CD4-positive, alpha-beta T cell (primary cell): ENCODE measurements around the gene COG5. TPM values are rescaled to one million over a fixed set of nuclear protein-coding genes. Genes with fewer than 3 reads are reported as not detected.

Experiments
- ATAC-seq: fragments of 200-7000 bp; cut with Tn5 transposase; one replicate; pipeline ENCODE4 v1.10.0; 2022; ENCODE audit warnings: mild to moderate bottlenecking; ENCODE audit not compliant: poor library complexity
- CTCF ChIA-PET: fragments of 350-600 bp; sonication (Branson Sonifier 250); formaldehyde crosslinking; loops from one replicate; lab custom pipeline; 2021; ENCODE audit warnings: antibody characterized with exemption, inconsistent platforms; lab: Charles Lee
- POLR2A ChIA-PET: fragments of 350-600 bp; sonication (Branson Sonifier 250); formaldehyde crosslinking; loops from one replicate; lab custom pipeline; 2021; ENCODE audit warnings: antibody characterized with exemption, inconsistent platforms; lab: Charles Lee
- DNase-seq, 14 experiments: peaks; one replicate each; pipeline ENCODE4 v3.0.0-alpha.2; 2013 to 2020; ENCODE audit warnings: mixed read lengths in 2 of 14
- H3K27ac ChIP-seq, 2 donors: one replicate each; pipeline versions ENCODE4 v1.5.1 to v1.7.0; 2013; ENCODE audit warnings: low read length in 2 of 2, low read depth in 1 of 2, mild to moderate bottlenecking in 1 of 2
- H3K27me3 ChIP-seq, 2 experiments: 1 replicate in 1 of 2; 2 replicates in 1 of 2; pipeline versions ENCODE4 v1.6.1 to v1.7.0; 2013; ENCODE audit warnings: low read length in 2 of 2, control low read depth in 1 of 2, mild to moderate bottlenecking in 1 of 2, moderate library complexity in 1 of 2; ENCODE audit not compliant: insufficient read depth in 2 of 2, control insufficient read depth in 1 of 2
- H3K36me3 ChIP-seq: one replicate; pipeline ENCODE4 v1.6.1; 2013; ENCODE audit warnings: low read length, control low read depth; ENCODE audit not compliant: insufficient read depth
- H3K4me1 ChIP-seq: one replicate; pipeline ENCODE4 v1.6.1; 2013; ENCODE audit warnings: low read length, control low read depth; ENCODE audit not compliant: insufficient read depth
- H3K4me3 ChIP-seq: one replicate; pipeline ENCODE4 v1.5.1; 2013; ENCODE audit warnings: mild to moderate bottlenecking, low read length, moderate library complexity
- H3K9me3 ChIP-seq, 2 experiments: 1 replicate in 1 of 2; 2 replicates in 1 of 2; pipeline versions ENCODE4 v1.6.1 to v1.7.0; 2013; ENCODE audit warnings: low read length in 2 of 2, mild to moderate bottlenecking in 2 of 2, control low read depth in 1 of 2, moderate library complexity in 1 of 2; ENCODE audit not compliant: control insufficient read depth in 1 of 2, insufficient read depth in 1 of 2
- H3K27ac Mint-ChIP-seq: one replicate; pipeline ENCODE4 v1.8.0; 2020; ENCODE audit warnings: mixed read lengths
- H3K27me3 Mint-ChIP-seq: one replicate; pipeline ENCODE4 v1.8.0; 2021; ENCODE audit warnings: mixed read lengths
- H3K36me3 Mint-ChIP-seq: one replicate; pipeline ENCODE4 v1.8.0; 2021; ENCODE audit warnings: low read depth, mixed read lengths
- H3K4me1 Mint-ChIP-seq: one replicate; pipeline ENCODE4 v1.8.0; 2021; ENCODE audit warnings: low read depth, mixed read lengths
- H3K4me3 Mint-ChIP-seq: one replicate; pipeline ENCODE4 v1.8.0; 2020; ENCODE audit warnings: mild to moderate bottlenecking, mixed read lengths
- H3K9me3 Mint-ChIP-seq: one replicate; pipeline ENCODE4 v1.8.0; 2020; ENCODE audit warnings: mixed read lengths
- CTCF ChIP-seq: fragments of 200-600 bp; IDR thresholded peaks from one replicate; pipeline ENCODE4 v1.8.0; 2022; ENCODE audit warnings: antibody characterized with exemption, mild to moderate bottlenecking
- intact Hi-C, 2 experiments: fragments of 100-400 bp; cut with DNase I in 1 of 2; cut with micrococcal nuclease in 1 of 2; formaldehyde crosslinking; loops; one replicate each; pipeline versions ENCODE4 v1.15.1 to v1.9.0; 2023 to 2025; cut with DNase I, micrococcal nuclease
- total RNA-seq, 174 experiments: library from RNA in 2 of 174; stranded (reverse) in 2 of 174; gene quantifications; one replicate each; pipeline ENCODE4 v1.2.3 and lab custom pipeline; 2021 to 2026

COG5 gene
- total RNA-seq, 2 experiments from 2014 or later, result 43.4 to 44.5 TPM

GRCh38 chr7:107304636-107305035, 259.1 kb downstream of the COG5 start:
- H3K27ac Mint-ChIP-seq, result no peak overlapping the region
- H3K4me3 Mint-ChIP-seq, result no peak overlapping the region
- POLR2A ChIA-PET, result no interaction called here

GRCh38 chr7:107304063-107304462, 259.7 kb downstream of the COG5 start:
- Mint-ChIP-seq H3K27ac (no peak overlapping the region), H3K4me1 (no peaks in the 10 kb centered on the region), H3K36me3 (peaks cover 25% of the 10 kb centered on the region), H3K9me3 (no peaks in the 10 kb centered on the region), H3K4me3 (no peak overlapping the region), H3K27me3 (no peaks in the 10 kb centered on the region)
- ChIA-PET POLR2A (no interaction called here), CTCF (no interaction called here)
- H3K9me3 ChIP-seq, result no peaks in the 10 kb centered on the region
- TF ChIP-seq CTCF, result no peak
- intact Hi-C loops, result no loop called here
- no peak for DNase-seq
- H3K4me3 ChIP-seq, result no peak overlapping the region
- no peak for ATAC-seq
- H3K36me3 ChIP-seq, result no peaks in the 10 kb centered on the region
- H3K27ac ChIP-seq, result no peak overlapping the region
- H3K4me1 ChIP-seq, result no peaks in the 10 kb centered on the region
- no peaks in the 10 kb centered on the region for H3K27me3 ChIP-seq

More at GRCh38 chr7:107304636-107305035, 259.1 kb downstream of the COG5 start:
- Mint-ChIP-seq H3K9me3 (no peaks in the 10 kb centered on the region), H3K4me1 (no peaks in the 10 kb centered on the region), H3K36me3 (peaks cover 20% of the 10 kb centered on the region), H3K27me3 (no peaks in the 10 kb centered on the region)
- Histone ChIP-seq H3K4me3 (no peak overlapping the region), H3K9me3 (no peaks in the 10 kb centered on the region), H3K27me3 (no peaks in the 10 kb centered on the region), H3K4me1 (no peaks in the 10 kb centered on the region), H3K36me3 (no peaks in the 10 kb centered on the region), H3K27ac (no peak overlapping the region)
- intact Hi-C loops, result no loop called here
- no peak for DNase-seq
- CTCF ChIA-PET, result no interaction called here
- no peak for TF ChIP-seq CTCF
- no peak for ATAC-seq

GRCh38 chr7:107302250-107302847, 261.4 kb downstream of the COG5 start:
- Mint-ChIP-seq H3K36me3 (peaks cover 29% of the 10 kb centered on the region), H3K27ac (no peak overlapping the region), H3K9me3 (no peaks in the 10 kb centered on the region), H3K27me3 (no peaks in the 10 kb centered on the region), H3K4me3 (no peak overlapping the region), H3K4me1 (no peaks in the 10 kb centered on the region)
- ATAC-seq (no peak), DNase-seq (no peak)
- no peak overlapping the region for H3K4me3 ChIP-seq
- no peaks in the 10 kb centered on the region for H3K4me1 ChIP-seq
- no peaks in the 10 kb centered on the region for H3K27me3 ChIP-seq
- no peaks in the 10 kb centered on the region for H3K9me3 ChIP-seq
- intact Hi-C loops, result no loop called here
- H3K27ac ChIP-seq, result no peak overlapping the region
- POLR2A ChIA-PET, result no interaction called here
- CTCF ChIA-PET, result interaction anchor here (1.3 kb wide), 1 partner anchor 10 kb away, joined by 3 read pairs; no protein-coding TSS in a partner anchor
- no peaks in the 10 kb centered on the region for H3K36me3 ChIP-seq
- no peak for TF ChIP-seq CTCF
